Breast epithelium (tissue), 3 donors: ENCODE measurements around the gene PHF21A.

Experiments
- CTCF ChIP-seq, 3 donors: fragments of 450-650 bp; IDR thresholded peaks; one replicate each; pipeline ENCODE4 v1.5.1; 2016 to 2017; ENCODE audit warnings: antibody characterized with exemption in 3 of 3, mild to moderate bottlenecking in 3 of 3, moderate library complexity in 3 of 3
- POLR2A ChIP-seq: fragments of 450-650 bp; IDR thresholded peaks from one replicate; pipeline ENCODE4 v1.6.1; 2016; ENCODE audit warnings: antibody characterized with exemption, mild to moderate bottlenecking, moderate library complexity
- POLR2AphosphoS5 ChIP-seq, 3 donors: sonication (generic); formaldehyde crosslinking; IDR thresholded peaks; one replicate each; pipeline ENCODE4 v1.6.1; 2017; ENCODE audit warnings: antibody characterized with exemption in 3 of 3

GRCh38 chr11:46162700-46163099 is 41.4 kb upstream of the PHF21A start:
- TF ChIP-seq CTCF (IDR thresholded peaks at IDR 0.05) (no peak), POLR2A (no peak), POLR2AphosphoS5 (IDR thresholded peaks at IDR 0.05) (no peak)
